Tibial nerve (tissue), 4 donors: ENCODE data around the gene CACNA1S. TPM values are rescaled to one million over a fixed set of nuclear protein-coding genes. Genes with fewer than 3 reads are reported as not detected.

ENCODE experiments used
- DNase-seq, 2 donors: peaks; one replicate each; pipeline ENCODE4 v3.0.0-alpha.2; 2019; ENCODE audit warnings: low spot score in 2 of 2
- H3K27ac ChIP-seq, 4 donors: fragments of 200-600 bp; sonication (generic) in 3 of 4; one replicate each; pipeline ENCODE4 v1.5.1; 2017 to 2019; ENCODE audit warnings: mild to moderate bottlenecking in 1 of 4
- H3K27me3 ChIP-seq, 2 donors: fragments of 200-600 bp; sonication (generic) in 1 of 2; one replicate each; pipeline versions ENCODE4 v1.5.1 to v1.6.0; 2017 to 2019
- H3K36me3 ChIP-seq, 3 donors: fragments of 200-600 bp; sonication (generic); one replicate each; pipeline ENCODE4 v1.5.1; 2018 to 2019
- H3K4me1 ChIP-seq, 4 donors: fragments of 200-600 bp; sonication (generic) in 3 of 4; one replicate each; pipeline ENCODE4 v1.5.1; 2017 to 2019
- H3K4me3 ChIP-seq, 4 donors: fragments of 200-600 bp; sonication (generic) in 3 of 4; one replicate each; pipeline ENCODE4 v1.5.1; 2017 to 2019; ENCODE audit warnings: mild to moderate bottlenecking in 1 of 4, moderate library complexity in 1 of 4
- H3K9me3 ChIP-seq, 4 donors: fragments of 200-600 bp; sonication (generic) in 3 of 4; one replicate each; pipeline ENCODE4 v1.5.1; 2017 to 2019
- CTCF ChIP-seq, 5 experiments: fragments of 200-600 bp in 3 of 5; fragments of 450-650 bp in 2 of 5; sonication (generic) in 3 of 5; IDR thresholded peaks; one replicate each; pipeline ENCODE4 v1.5.1; 2016 to 2019; ENCODE audit warnings: antibody characterized with exemption in 5 of 5, mild to moderate bottlenecking in 3 of 5, moderate library complexity in 2 of 5
- EP300 ChIP-seq, 2 donors: sonication (generic); formaldehyde crosslinking; IDR thresholded peaks; one replicate each; pipeline ENCODE4 v1.6.1; 2017; ENCODE audit warnings: antibody characterized with exemption in 2 of 2, mild to moderate bottlenecking in 1 of 2
- POLR2A ChIP-seq, 2 donors: fragments of 450-650 bp; IDR thresholded peaks; one replicate each; pipeline ENCODE4 v1.6.1; 2017; ENCODE audit warnings: antibody characterized with exemption in 2 of 2, mild to moderate bottlenecking in 2 of 2, moderate library complexity in 2 of 2
- WGBS, 2 donors: methylation state at CpG; one replicate each; pipeline ENCODE4 v1.1.5; 2018; 5-methylcytosine and 5-hydroxymethylcytosine counted together
- total RNA-seq, 4 donors: library from RNA; depleted of rRNA; stranded (reverse); fragments of >200 nt; gene quantifications; one replicate each; pipeline ENCODE4 v1.1.0, GENCODE V29; 2016

Gene CACNA1S
- not detected for total RNA-seq

DNA sequence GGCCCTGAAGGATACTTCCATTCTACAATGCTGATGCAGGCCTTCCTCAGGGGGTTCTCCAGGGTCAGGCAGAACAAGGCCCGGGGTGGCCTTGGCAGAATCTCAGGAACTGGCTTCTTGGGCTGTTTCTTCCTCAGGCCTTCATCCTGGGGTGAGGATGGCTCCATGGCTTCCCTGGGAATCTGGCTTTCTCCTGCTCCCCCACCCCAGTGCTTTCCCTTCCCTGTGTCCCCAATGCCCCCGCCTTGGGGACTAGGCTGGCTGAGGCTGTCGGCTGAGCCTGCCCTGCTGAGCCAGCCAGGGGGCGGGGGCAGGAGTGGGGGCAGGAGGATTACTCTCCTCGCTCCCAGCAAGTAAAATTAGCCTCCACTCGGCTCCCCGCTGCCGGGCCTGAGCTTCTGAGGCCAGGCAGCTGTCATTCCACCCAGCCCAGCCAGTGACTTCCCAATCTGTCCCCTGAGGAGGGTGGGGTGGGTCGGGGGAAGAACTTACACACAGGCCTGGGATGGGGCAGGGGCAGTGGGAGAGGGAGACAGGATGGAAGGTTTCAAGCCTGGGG is at the start of gene CACNA1S:
Gene CACNA1S (minus strand): TSS at position 254 of the 559 bp plus-strand sequence. CDS start 87 bp downstream, at position 167.
- Histone ChIP-seq H3K27me3 (peaks cover 0 to 20% of the 10 kb centered on the region in 2 donors), H3K36me3 (no peaks in the 10 kb centered on the region), H3K4me3 (no peak within 1 kb of the TSS), H3K9me3 (no peaks in the 10 kb centered on the region), H3K27ac (no peak within 1 kb of the TSS), H3K4me1 (peaks cover 0 to 15% (median 1%) of the 10 kb centered on the region in 4 donors)
- no peak for DNase-seq
- no peak for TF ChIP-seq EP300 (IDR thresholded peaks at IDR 0.05)
- TF ChIP-seq CTCF (IDR thresholded peaks at IDR 0.05), result no peak
- no peak for TF ChIP-seq POLR2A (IDR thresholded peaks at IDR 0.05)
- WGBS, 2 donors, result 73 to 77% methylated on average over 8 to 9 of the region's 9 CpGs

DNA sequence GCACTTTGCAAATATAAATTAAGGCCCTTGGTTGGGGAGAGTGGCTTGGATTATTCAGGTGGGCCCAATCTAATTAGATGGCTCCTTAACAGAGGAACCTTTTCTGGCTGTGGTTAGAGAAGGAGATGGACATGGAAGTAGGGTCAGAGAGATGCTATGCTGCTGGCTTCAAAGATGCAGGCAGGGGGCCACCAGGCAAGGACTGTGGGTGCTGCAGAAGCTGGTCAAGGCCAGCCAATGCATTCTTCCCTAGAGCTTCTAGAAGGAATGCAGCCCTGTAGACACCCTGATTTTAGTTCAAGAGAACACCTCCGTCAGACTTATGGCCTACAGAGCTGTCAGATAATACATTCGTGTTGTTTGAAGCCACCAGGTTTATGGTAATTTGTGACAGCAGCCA is 45.7 kb upstream of the CACNA1S start:
- H3K27me3 ChIP-seq, result no peaks in the 10 kb centered on the region
- peaks cover 0 to 16% (median 11%) of the 10 kb centered on the region in 4 donors for H3K4me1 ChIP-seq
- TF ChIP-seq EP300 (IDR thresholded peaks at IDR 0.05), result no peak
- TF ChIP-seq POLR2A (IDR thresholded peaks at IDR 0.05), result no peak
- no peak for TF ChIP-seq CTCF (IDR thresholded peaks at IDR 0.05)
- H3K27ac ChIP-seq, result no peak overlapping the region
- no peaks in the 10 kb centered on the region for H3K9me3 ChIP-seq
- 90% methylated on average over 2 of the region's 2 CpGs for WGBS, 2 donors
- no peaks in the 10 kb centered on the region for H3K36me3 ChIP-seq
- no peak for DNase-seq
- no peak overlapping the region for H3K4me3 ChIP-seq

DNA sequence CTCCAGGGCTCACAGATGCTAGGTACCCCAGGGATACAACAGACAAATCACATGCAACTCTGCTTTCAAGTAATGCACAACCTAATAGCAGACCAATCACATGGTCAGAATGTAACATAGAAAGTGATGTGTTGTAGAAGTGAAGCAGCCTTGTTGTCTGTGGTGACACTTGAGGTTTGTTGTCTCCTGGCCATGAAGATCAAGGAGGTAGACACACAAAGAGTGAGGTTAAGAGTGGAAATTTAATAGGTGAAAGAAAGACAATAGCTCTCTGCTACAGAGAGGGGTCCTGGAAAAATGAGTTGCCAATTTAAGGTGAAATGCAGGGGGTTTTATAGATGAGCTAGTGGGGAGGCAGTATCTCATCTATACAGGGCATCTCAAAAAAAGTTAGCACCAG is 44.6 kb upstream of the CACNA1S start:
- Histone ChIP-seq H3K9me3 (no peaks in the 10 kb centered on the region), H3K4me1 (peaks cover 0 to 21% (median 13%) of the 10 kb centered on the region in 4 donors), H3K36me3 (peaks cover 0 to 2% (median 0%) of the 10 kb centered on the region in 3 donors), H3K4me3 (no peak overlapping the region), H3K27ac (no peak overlapping the region), H3K27me3 (no peaks in the 10 kb centered on the region)
- DNase-seq, result no peak
- no peak for TF ChIP-seq EP300 (IDR thresholded peaks at IDR 0.05)
- no peak for TF ChIP-seq POLR2A (IDR thresholded peaks at IDR 0.05)
- TF ChIP-seq CTCF (IDR thresholded peaks at IDR 0.05), result no peak

- Histone ChIP-seq H3K9me3 (no peaks in the 10 kb centered on the region), H3K27me3 (no peaks in the 10 kb centered on the region), H3K4me3 (no peak overlapping the region), H3K27ac (no peak overlapping the region), H3K4me1 (peaks cover 0 to 21% (median 13%) of the 10 kb centered on the region in 4 donors), H3K36me3 (peaks cover 0 to 7% (median 0%) of the 10 kb centered on the region in 3 donors)
- no peak for DNase-seq
- whole genome bisulfite sequencing, 2 donors, result 87 to 89% methylated on average over 3 of the region's 3 CpGs
- TF ChIP-seq CTCF (IDR thresholded peaks at IDR 0.05) (no peak), EP300 (IDR thresholded peaks at IDR 0.05) (no peak), POLR2A (IDR thresholded peaks at IDR 0.05) (no peak)
Observed at GRCh38 chr1:201156346-201156745, 44.1 kb upstream of the CACNA1S start.

- DNase-seq, result no peak
- peaks cover 0 to 21% (median 13%) of the 10 kb centered on the region in 4 donors for H3K4me1 ChIP-seq
Observed at GRCh38 chr1:201155354-201155753, 43.1 kb upstream of the CACNA1S start.

More at GRCh38 chr1:201155354-201155753, 43.1 kb upstream of the CACNA1S start:
- Histone ChIP-seq H3K4me3 (no peak overlapping the region), H3K9me3 (no peaks in the 10 kb centered on the region), H3K27ac (peak overlapping the region in 1 of 4 donors; percentile 66), H3K27me3 (no peaks in the 10 kb centered on the region), H3K36me3 (peaks cover 0 to 17% (median 0%) of the 10 kb centered on the region in 3 donors)
- 95 to 97% methylated on average over 2 of the region's 2 CpGs for WGBS, 2 donors
- no peak for TF ChIP-seq POLR2A (IDR thresholded peaks at IDR 0.05)
- TF ChIP-seq EP300 (IDR thresholded peaks at IDR 0.05), result no peak
- no peak for TF ChIP-seq CTCF (IDR thresholded peaks at IDR 0.05)
